Endothelial cell (in vitro differentiated cells): ENCODE measurements around the gene FARSA. TPM values are rescaled to one million over a fixed set of nuclear protein-coding genes. Genes with fewer than 3 reads are reported as not detected.

Experiments
- DNase-seq: peaks from one replicate; pipeline ENCODE4 v3.0.0; 2021; ENCODE audit warnings: low spot score
- H3K27ac Mint-ChIP-seq: one replicate; pipeline ENCODE4 v1.8.0; 2021; ENCODE audit warnings: mixed read lengths, inconsistent platforms; ENCODE audit not compliant: unreplicated experiment
- H3K27me3 Mint-ChIP-seq: one replicate; pipeline ENCODE4 v1.8.0; 2021; ENCODE audit warnings: mild to moderate bottlenecking, moderate library complexity, mixed read lengths, inconsistent platforms; ENCODE audit not compliant: unreplicated experiment
- H3K36me3 Mint-ChIP-seq: one replicate; pipeline ENCODE4 v1.8.0; 2021; ENCODE audit warnings: mild to moderate bottlenecking, low read depth, mixed read lengths, inconsistent platforms; ENCODE audit not compliant: unreplicated experiment
- H3K4me1 Mint-ChIP-seq: one replicate; pipeline ENCODE4 v1.8.0; 2021; ENCODE audit warnings: mild to moderate bottlenecking, mixed read lengths, inconsistent platforms; ENCODE audit not compliant: unreplicated experiment
- H3K4me3 Mint-ChIP-seq: one replicate; pipeline ENCODE4 v1.8.0; 2021; ENCODE audit warnings: mild to moderate bottlenecking, mixed read lengths, inconsistent platforms; ENCODE audit not compliant: unreplicated experiment
- H3K9me3 Mint-ChIP-seq: one replicate; pipeline ENCODE4 v1.8.0; 2021; ENCODE audit warnings: mixed read lengths, inconsistent platforms; ENCODE audit not compliant: unreplicated experiment
- CTCF ChIP-seq: fragments of 200-600 bp; sonication (generic); IDR thresholded peaks from one replicate; pipeline ENCODE4 v1.5.0; 2021; ENCODE audit warnings: antibody characterized with exemption; ENCODE audit not compliant: unreplicated experiment
- total RNA-seq: library from RNA; stranded (reverse); fragmentation: NEBNext Ultra II Directional; extraction: Animal tissue kit (Norgen Biotek cat#: 25700); gene quantifications from one replicate; pipeline ENCODE4 v1.2.1, GENCODE V29; 2021; ENCODE audit not compliant: unreplicated experiment

FARSA gene
- total RNA-seq, 1 donor from 2014 or later = 45.8 TPM

- TF ChIP-seq CTCF = no peak
Observed at GRCh38 chr19:12975221-12975741, 41.8 kb upstream of the FARSA start.

GRCh38 chr19:12974301-12975220, 41.0 kb upstream of the FARSA start:
- peaks cover 7% of the 10 kb centered on the region for H3K27me3 Mint-ChIP-seq
- no peak overlapping the region for H3K4me3 Mint-ChIP-seq
- peaks cover 4% of the 10 kb centered on the region for H3K4me1 Mint-ChIP-seq
- no peak for DNase-seq
- no peak overlapping the region for H3K27ac Mint-ChIP-seq
- H3K36me3 Mint-ChIP-seq = peaks cover 3% of the 10 kb centered on the region
- H3K9me3 Mint-ChIP-seq = no peaks in the 10 kb centered on the region
- TF ChIP-seq CTCF = no peak

More at GRCh38 chr19:12975221-12975741, 41.8 kb upstream of the FARSA start:
- Mint-ChIP-seq H3K36me3 (peaks cover 2% of the 10 kb centered on the region), H3K9me3 (no peaks in the 10 kb centered on the region), H3K4me1 (peaks cover 4% of the 10 kb centered on the region), H3K27ac (no peak overlapping the region), H3K4me3 (no peak overlapping the region), H3K27me3 (peaks cover 9% of the 10 kb centered on the region)
- DNase-seq = no peak

- H3K9me3 Mint-ChIP-seq = no peaks in the 10 kb centered on the region
- TF ChIP-seq CTCF = no peak
- no peak overlapping the region for H3K27ac Mint-ChIP-seq
- H3K4me1 Mint-ChIP-seq = peaks cover 4% of the 10 kb centered on the region
- H3K36me3 Mint-ChIP-seq = peaks cover 3% of the 10 kb centered on the region
- H3K4me3 Mint-ChIP-seq = no peak overlapping the region
- no peak for DNase-seq
- peaks cover 6% of the 10 kb centered on the region for H3K27me3 Mint-ChIP-seq
Observed at GRCh38 chr19:12973236-12973635, 39.7 kb upstream of the FARSA start.

GRCh38 chr19:12970070-12970820, 36.7 kb upstream of the FARSA start:
- H3K4me1 Mint-ChIP-seq = no peaks in the 10 kb centered on the region
- H3K27ac Mint-ChIP-seq = no peak overlapping the region
- H3K36me3 Mint-ChIP-seq = peaks cover 3% of the 10 kb centered on the region
- DNase-seq = no peak
- peak overlapping the region; percentile 32 for H3K4me3 Mint-ChIP-seq
- H3K27me3 Mint-ChIP-seq = peaks cover 2% of the 10 kb centered on the region
- H3K9me3 Mint-ChIP-seq = no peaks in the 10 kb centered on the region
- no peak for TF ChIP-seq CTCF
